ENCODE data around the gene CD59.
A peak's percentile ranks its signal among the peaks of the same experiment; 100 is the strongest.

The CD59 gene, protein sequence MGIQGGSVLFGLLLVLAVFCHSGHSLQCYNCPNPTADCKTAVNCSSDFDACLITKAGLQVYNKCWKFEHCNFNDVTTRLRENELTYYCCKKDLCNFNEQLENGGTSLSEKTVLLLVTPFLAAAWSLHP

DNA sequence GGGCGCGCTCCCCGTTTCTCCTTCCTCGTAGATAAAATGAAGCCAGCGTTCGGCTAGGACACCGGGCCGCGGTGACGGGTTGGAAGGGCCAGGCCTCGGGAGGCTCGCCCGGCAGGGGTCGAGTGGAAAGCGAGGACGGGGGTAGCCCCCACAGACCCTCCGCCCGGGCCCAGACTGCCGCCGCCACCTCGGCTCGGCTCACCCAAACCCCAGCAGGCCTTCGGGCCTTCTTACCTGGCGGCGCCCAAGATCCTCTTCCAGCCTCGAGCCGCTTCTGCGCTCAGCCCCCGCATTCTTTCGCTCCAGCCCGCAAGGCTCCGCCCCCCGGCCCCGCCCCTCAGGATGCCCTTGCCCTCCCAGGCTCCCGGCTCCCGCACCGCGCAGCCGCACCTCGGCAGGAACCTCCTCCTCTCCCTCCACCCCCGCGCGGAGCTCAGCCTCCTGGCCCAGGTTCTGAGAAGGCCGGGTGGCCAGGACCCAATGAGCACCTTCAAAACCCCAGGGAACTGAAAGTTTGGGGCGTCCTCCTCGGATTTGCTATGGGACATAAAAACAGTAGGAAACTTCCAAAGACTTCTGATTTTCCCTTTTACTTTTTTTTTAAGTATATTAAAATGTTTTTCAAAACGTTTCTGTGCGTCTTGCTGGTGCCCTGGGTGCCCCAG lies at the start of gene CD59:
Gene CD59 (minus strand): TSS at position 276 of the 665 bp plus-strand sequence. CDS start 13,978 bp downstream, outside the sequence.
- ATAC-seq (replicated peaks; ENCODE audit: extremely low read depth, poor library complexity, severe bottlenecking): peak; percentile 63
- Mint-ChIP-seq H3K9me3 (no peaks in the 10 kb centered on the region), H3K27ac (ENCODE audit: low read depth) (peak within 1 kb of the TSS; percentile 88), H3K27me3 (no peaks in the 10 kb centered on the region), H3K4me3 (peak within 1 kb of the TSS; percentile 86), H3K36me3 (ENCODE audit: insufficient read depth) (peaks cover 7% of the 10 kb centered on the region), H3K4me1 (peaks cover 25% of the 10 kb centered on the region)
- peak; percentile 57 for DNase-seq (ENCODE audit: low spot score in 2 of 2)

DNA sequence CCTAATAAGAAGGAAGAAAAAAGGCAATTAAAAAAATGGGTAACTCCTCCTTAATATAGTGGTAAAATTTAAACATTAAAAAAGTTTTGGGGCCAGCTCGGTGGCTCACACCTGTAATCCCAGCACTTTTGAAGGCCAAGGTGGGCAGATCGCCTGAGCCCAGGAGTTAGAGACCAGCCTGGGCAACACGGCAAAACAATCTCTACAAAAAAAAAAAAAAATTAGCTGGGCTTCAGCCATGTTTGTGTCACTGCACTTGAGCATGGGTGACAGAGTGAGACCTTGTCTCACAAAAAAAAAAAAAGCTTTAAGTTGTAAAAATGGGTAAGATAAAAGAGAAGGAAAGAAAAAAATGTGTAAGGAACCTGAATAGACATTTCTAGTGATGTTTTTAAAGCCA lies 49.4 kb upstream of the CD59 start:
- H3K36me3 Mint-ChIP-seq (ENCODE audit: insufficient read depth): no peaks in the 10 kb centered on the region
- no peak overlapping the region for H3K4me3 Mint-ChIP-seq
- no peak for ATAC-seq (replicated peaks; ENCODE audit: extremely low read depth, poor library complexity, severe bottlenecking)
- H3K9me3 Mint-ChIP-seq: no peaks in the 10 kb centered on the region
- H3K27ac Mint-ChIP-seq (ENCODE audit: low read depth): no peak overlapping the region
- H3K27me3 Mint-ChIP-seq: peaks cover 78% of the 10 kb centered on the region
- no peaks in the 10 kb centered on the region for H3K4me1 Mint-ChIP-seq
- DNase-seq (ENCODE audit: low spot score in 2 of 2): no peak

DNA sequence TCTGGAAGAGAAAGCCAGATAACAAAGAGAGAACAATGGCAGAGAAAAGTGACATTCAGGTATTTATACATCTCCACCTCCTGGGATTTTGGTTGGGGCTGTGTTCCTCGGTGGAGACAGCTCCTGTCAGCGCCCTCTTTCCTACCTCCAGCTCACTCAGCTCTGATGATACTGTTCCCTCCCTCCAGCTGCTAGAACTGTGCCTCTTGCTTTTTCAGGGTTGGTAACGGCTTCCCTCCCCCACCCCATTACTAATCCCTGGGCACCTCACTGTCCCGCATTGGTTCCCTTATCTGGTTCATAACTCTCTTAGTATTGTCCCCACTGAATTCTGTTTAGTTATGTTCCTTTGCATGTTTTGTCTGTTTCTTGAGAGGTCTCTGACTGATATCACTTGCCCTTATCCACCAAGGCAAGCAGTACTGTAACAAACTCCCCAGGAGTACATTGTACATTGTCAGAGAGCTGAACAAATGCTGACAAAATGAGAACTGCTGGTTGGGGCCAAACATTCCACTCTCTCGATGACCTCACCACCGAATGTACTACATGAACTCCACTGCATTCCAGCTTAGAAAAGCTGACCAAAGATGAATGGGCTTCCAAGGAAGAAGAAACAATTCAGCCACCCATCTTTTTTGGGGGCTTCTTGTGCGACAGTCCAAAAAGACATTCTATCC lies 43.8 kb upstream of the CD59 start:
- Mint-ChIP-seq H3K27me3 (peaks cover 62% of the 10 kb centered on the region), H3K36me3 (ENCODE audit: insufficient read depth) (peaks cover 4% of the 10 kb centered on the region), H3K4me1 (peaks cover 18% of the 10 kb centered on the region), H3K9me3 (no peaks in the 10 kb centered on the region), H3K27ac (ENCODE audit: low read depth) (no peak overlapping the region), H3K4me3 (no peak overlapping the region)
- no peak for DNase-seq (ENCODE audit: low spot score in 2 of 2)
- ATAC-seq (replicated peaks; ENCODE audit: extremely low read depth, poor library complexity, severe bottlenecking): no peak

DNA sequence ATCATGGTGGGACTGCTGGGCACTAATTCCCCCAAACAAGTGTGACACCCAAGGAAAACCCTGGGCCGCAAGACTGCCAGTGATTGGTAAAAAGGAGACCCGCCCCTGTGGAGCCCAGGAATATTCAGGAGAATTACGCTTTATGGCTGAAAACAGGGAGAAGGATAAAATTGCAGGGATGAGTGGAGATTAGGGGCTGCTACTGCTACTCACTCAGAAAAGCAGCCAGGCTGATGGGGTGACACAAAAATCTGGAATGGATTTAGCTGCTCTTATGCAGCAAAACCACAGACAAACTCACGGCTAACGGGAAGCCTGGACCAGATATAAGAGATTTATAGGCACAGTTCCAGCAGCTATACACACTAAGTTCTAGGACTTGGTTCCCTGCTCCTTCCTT lies 42.5 kb upstream of the CD59 start:
- no peak overlapping the region for H3K27ac Mint-ChIP-seq (ENCODE audit: low read depth)
- no peak overlapping the region for H3K4me3 Mint-ChIP-seq
- no peak for DNase-seq (ENCODE audit: low spot score in 2 of 2)
- H3K36me3 Mint-ChIP-seq (ENCODE audit: insufficient read depth): peaks cover 15% of the 10 kb centered on the region
- ATAC-seq (replicated peaks; ENCODE audit: extremely low read depth, poor library complexity, severe bottlenecking): no peak
- peaks cover 25% of the 10 kb centered on the region for H3K4me1 Mint-ChIP-seq
- H3K9me3 Mint-ChIP-seq: no peaks in the 10 kb centered on the region
- H3K27me3 Mint-ChIP-seq: peaks cover 51% of the 10 kb centered on the region

DNA sequence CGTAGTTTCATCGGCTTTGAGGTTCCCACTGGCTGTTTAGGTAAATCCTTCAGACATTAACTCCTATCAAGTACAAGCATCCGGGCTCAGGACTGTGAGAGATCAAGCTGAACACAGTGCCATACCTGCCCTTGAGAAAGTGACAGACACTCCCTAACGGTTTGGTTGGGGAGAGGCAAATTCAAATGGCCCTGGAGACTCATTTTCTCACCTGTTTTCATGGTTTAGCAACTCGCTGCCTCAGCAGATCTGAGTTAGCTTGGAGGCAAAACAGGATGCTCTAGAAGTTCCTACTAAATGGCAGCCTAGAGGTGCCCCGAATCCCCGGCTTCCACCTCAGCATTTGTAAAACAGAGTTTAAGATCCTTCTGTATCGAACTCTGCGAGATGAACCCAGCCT lies 41.7 kb upstream of the CD59 start:
- no peak overlapping the region for H3K4me3 Mint-ChIP-seq

DNA sequence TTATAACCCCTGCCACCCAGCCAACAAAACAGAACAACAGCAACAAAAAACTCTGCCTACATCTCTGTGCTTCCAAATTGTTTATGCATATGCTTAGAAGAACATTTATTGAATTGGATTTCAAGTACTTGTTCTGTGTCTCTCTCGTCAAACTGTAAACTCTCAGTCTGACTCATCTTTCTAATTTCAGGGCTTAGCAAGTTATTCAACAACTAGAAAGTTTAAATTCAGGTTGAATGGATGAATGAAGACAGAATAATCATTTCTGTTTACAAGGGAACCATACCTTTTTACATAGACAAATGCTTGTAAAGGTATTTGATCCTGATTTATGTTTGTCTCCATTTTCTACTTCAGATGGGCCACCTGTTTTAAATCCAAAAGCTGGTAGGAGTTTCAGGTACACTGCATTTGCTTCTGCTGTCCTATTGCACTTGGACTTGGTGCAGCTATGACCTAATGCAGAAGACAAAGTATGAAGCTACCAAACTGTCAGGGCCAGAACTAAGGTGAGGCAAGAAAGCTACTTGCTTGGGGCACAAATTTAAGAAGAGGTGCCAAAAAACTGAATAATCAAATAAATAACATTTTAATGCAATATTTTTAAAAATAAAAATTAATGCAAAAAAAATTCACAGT lies 39.7 kb upstream of the CD59 start:
- Mint-ChIP-seq H3K27ac (ENCODE audit: low read depth) (peak overlapping the region; percentile 96), H3K9me3 (no peaks in the 10 kb centered on the region), H3K36me3 (ENCODE audit: insufficient read depth) (peaks cover 20% of the 10 kb centered on the region), H3K27me3 (peaks cover 28% of the 10 kb centered on the region), H3K4me1 (peaks cover 47% of the 10 kb centered on the region), H3K4me3 (peak overlapping the region; percentile 99)
- ATAC-seq (replicated peaks; ENCODE audit: extremely low read depth, poor library complexity, severe bottlenecking) (no peak), DNase-seq (ENCODE audit: low spot score in 2 of 2) (no peak)

More for the DNA sequence above, 41.7 kb upstream of the CD59 start:
- ATAC-seq (replicated peaks; ENCODE audit: extremely low read depth, poor library complexity, severe bottlenecking) (peak; percentile 52), DNase-seq (ENCODE audit: low spot score in 2 of 2) (peak in 1 of 2 donors; percentile 41)
- no peak overlapping the region for H3K27ac Mint-ChIP-seq (ENCODE audit: low read depth)
- H3K4me1 Mint-ChIP-seq: peaks cover 33% of the 10 kb centered on the region
- H3K36me3 Mint-ChIP-seq (ENCODE audit: insufficient read depth): peaks cover 17% of the 10 kb centered on the region
- no peaks in the 10 kb centered on the region for H3K9me3 Mint-ChIP-seq
- H3K27me3 Mint-ChIP-seq: peaks cover 43% of the 10 kb centered on the region

DNA sequence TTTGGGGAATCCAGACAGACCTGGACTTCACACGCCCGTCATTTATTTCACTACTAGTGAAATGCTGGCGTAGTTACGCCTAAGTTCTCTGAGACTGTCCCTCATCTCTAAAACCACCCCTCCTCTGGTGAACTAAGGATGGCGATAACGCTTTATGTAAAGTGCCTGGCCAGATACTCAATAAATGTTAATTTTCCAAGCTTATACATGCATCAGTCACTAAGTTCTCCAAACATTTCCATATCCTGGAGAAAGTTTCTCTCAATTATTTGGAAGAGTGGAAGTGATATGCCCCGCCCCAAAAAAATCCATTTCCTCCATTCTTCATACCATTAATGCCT lies 39.2 kb upstream of the CD59 start:
- Mint-ChIP-seq H3K4me1 (peaks cover 48% of the 10 kb centered on the region), H3K27me3 (peaks cover 22% of the 10 kb centered on the region), H3K27ac (ENCODE audit: low read depth) (peak overlapping the region; percentile 96), H3K9me3 (no peaks in the 10 kb centered on the region), H3K4me3 (peak overlapping the region; percentile 99), H3K36me3 (ENCODE audit: insufficient read depth) (peaks cover 20% of the 10 kb centered on the region)
- ATAC-seq (replicated peaks; ENCODE audit: extremely low read depth, poor library complexity, severe bottlenecking) (no peak), DNase-seq (ENCODE audit: low spot score in 2 of 2) (no peak)

DNA sequence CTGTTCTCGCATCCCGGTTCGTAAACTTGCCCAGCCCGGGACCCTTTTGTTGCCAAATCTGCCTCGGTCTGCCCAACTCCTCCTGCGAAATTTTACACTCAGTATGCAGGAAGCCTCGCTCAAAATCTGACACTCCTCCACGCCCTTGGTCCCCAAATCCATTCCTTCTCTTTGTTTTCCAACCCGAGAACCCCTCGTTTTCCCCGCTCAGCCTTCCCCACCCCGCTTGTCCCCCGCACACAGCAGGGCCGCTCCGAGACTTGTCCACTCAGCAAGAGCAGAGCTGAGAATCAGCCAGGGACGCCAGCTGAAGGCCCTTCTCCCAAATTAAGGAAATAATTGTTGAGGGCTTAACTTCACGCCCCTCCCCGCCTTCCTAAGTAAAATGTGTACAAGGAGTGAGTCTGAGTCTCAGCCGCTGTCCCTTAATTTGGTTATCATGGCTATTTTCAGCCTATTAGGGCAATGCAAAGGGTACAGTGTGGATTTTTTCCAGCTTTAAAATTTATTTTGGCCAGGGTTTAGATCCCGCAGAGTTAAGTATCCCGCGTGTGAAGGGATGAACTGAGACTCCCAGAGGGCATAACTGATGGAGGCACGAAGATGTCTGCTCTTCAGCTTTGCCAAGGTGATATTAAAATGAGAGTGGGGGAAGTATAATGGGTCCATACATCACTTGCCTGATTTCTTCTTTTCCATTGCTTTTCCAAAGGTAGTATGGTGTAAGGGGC lies 38.7 kb upstream of the CD59 start:
- Mint-ChIP-seq H3K27me3 (peaks cover 17% of the 10 kb centered on the region), H3K27ac (ENCODE audit: low read depth) (peak overlapping the region; percentile 96), H3K4me1 (peaks cover 54% of the 10 kb centered on the region), H3K4me3 (peak overlapping the region; percentile 99), H3K9me3 (no peaks in the 10 kb centered on the region), H3K36me3 (ENCODE audit: insufficient read depth) (peaks cover 24% of the 10 kb centered on the region)
- no peak for DNase-seq (ENCODE audit: low spot score in 2 of 2)
- ATAC-seq (replicated peaks; ENCODE audit: extremely low read depth, poor library complexity, severe bottlenecking): no peak

DNA sequence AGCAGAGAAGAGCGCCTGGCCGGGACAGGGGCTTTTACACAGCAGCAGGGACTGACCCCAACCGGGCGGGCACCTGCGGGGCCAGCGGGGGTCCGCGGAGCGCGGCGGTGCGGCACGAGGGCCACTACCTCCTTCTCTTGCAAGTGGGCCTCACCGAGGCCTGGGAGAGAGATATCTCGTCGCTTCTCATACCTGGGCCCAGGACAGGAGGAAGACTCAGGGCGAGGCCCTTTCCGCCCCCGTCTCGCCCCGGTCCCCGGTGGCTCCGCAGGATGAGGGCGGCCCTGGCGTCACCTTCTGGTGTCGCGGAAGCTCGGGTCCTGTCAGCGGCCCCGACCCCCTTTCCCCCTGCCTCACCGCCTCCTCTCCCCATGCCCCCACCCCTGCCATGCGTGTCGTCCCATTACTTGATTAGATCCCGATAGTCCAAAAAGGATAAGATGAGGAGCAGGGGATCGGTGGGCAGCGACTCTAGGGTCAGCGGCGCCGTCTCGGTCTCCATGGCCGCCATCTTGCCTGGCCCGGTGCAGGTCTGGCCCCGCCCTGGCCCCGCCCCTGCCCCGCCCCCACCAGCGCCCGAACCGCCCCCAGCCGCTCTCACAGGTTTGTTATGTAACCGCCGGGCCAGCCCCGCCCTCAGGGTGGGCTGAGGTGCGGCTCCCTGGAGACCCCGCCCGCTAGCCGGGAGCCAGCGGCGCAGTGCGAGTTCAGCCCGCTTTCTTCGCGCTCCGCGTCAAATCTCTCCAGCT lies 37.9 kb upstream of the CD59 start, which contains the start of gene FBXO3:
Gene FBXO3 (minus strand): TSS at position 534 of the 749 bp plus-strand sequence. CDS start 23 bp downstream, at position 511.
- peak within 1 kb of the TSS; percentile 96 for H3K27ac Mint-ChIP-seq (ENCODE audit: low read depth)
- H3K9me3 Mint-ChIP-seq: no peaks in the 10 kb centered on the region
- DNase-seq (ENCODE audit: low spot score in 2 of 2): peak; percentile 70 to 77
- peaks cover 60% of the 10 kb centered on the region for H3K4me1 Mint-ChIP-seq
- H3K4me3 Mint-ChIP-seq: peak within 1 kb of the TSS; percentile 99
- peak; percentile 75 for ATAC-seq (replicated peaks; ENCODE audit: extremely low read depth, poor library complexity, severe bottlenecking)
- peaks cover 10% of the 10 kb centered on the region for H3K27me3 Mint-ChIP-seq
- peaks cover 29% of the 10 kb centered on the region for H3K36me3 Mint-ChIP-seq (ENCODE audit: insufficient read depth)

DNA sequence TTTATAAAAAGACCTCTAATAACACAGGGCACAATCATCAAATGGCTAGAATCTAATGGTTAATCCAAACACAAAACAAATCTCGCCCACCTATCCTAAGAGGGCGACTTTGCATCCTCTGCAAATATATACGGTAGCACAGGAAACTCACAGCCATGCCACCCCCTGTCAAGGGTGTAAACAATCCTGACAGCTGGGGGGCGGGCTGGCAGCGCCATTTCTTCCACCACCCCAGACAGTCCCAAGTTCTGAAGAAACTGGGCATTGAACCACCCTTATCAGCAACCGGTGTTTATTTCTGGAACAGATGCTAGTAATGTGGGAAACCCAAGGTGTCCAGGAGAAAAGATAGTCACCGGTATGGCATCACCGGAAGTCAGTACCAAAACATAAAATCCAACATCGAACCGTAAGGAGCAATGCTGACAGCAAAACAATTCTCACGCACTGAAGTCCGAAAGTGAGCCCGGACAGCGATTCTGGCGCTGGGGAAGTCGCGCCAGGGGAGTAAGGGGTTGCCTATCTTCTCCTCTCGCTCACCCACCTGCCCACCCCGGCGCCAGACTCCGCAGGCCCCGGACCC lies 37.3 kb upstream of the CD59 start:
- Mint-ChIP-seq H3K27ac (ENCODE audit: low read depth) (peak overlapping the region; percentile 96), H3K4me1 (peaks cover 60% of the 10 kb centered on the region), H3K9me3 (no peaks in the 10 kb centered on the region), H3K4me3 (peak overlapping the region; percentile 99), H3K27me3 (peaks cover 3% of the 10 kb centered on the region), H3K36me3 (ENCODE audit: insufficient read depth) (peaks cover 32% of the 10 kb centered on the region)
- DNase-seq (ENCODE audit: low spot score in 2 of 2): peak in 1 of 2 donors; percentile 15
- ATAC-seq (replicated peaks; ENCODE audit: extremely low read depth, poor library complexity, severe bottlenecking): peak; percentile 54

DNA sequence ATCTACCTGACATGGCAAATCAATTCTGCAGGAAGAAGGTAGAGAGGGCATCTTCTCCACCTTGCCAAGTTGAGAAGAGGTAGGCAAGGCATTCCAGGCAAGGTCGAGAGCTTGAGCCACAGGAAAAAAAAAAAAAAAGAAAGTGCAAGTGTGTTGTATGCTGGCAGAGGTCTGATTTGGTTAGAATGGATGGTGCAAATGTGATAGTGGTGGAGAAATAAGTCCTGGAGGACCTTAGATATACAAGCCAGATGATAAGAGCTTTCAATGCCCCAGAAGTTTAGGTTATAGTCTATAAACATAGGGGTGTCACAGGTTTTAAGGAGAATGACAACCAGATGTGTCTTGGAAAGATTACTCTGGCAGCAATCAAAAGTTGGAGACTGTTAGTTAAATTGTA lies 36.6 kb upstream of the CD59 start:
- Mint-ChIP-seq H3K36me3 (ENCODE audit: insufficient read depth) (peaks cover 37% of the 10 kb centered on the region), H3K27ac (ENCODE audit: low read depth) (peak overlapping the region; percentile 96), H3K9me3 (no peaks in the 10 kb centered on the region), H3K4me3 (peak overlapping the region; percentile 99), H3K4me1 (peaks cover 54% of the 10 kb centered on the region), H3K27me3 (no peaks in the 10 kb centered on the region)
- DNase-seq (ENCODE audit: low spot score in 2 of 2) (no peak), ATAC-seq (replicated peaks; ENCODE audit: extremely low read depth, poor library complexity, severe bottlenecking) (no peak)

Data from central memory CD8-positive, alpha-beta T cell (primary cell).